Heart left ventricle (tissue), 13 donors: Measurements from ENCODE around the gene METTL22.

ENCODE experiments used
- POLR2A ChIP-seq, 2 donors: fragments of 450-650 bp; IDR thresholded peaks; one replicate each; pipeline ENCODE4 v1.6.1; 2017; ENCODE audit warnings: antibody characterized with exemption in 2 of 2, mild to moderate bottlenecking in 2 of 2, moderate library complexity in 2 of 2
- TF ChIP-seq, protein P1 (sequence below), 12 donors: fragments of 200-600 bp; sonication (generic) in 4 of 12; IDR thresholded peaks; one replicate each; pipeline versions ENCODE4 v1.5.0 to v1.8.0; 2018 to 2022; ENCODE audit warnings: antibody characterized with exemption in 12 of 12, mild to moderate bottlenecking in 5 of 12
- donor health status: ischemic (EF 13 %, LVEDD 7.1; RV severe dilation, severe dysfunction).
- donor health status: DM: no; HTN: yes; CAD: no.
- donor health status: DM: no; HTN: no; CAD: no.
- donor health status: ischemic (EF 25% LVEDD 6.9; RV normal size, moderate dysfunction).
- donor health status: ischemic (EF 25% LVEDD 5.7; RV mildly dilated, moderate dysfunction).
- donor health status: ischemic (EF 35%, LVEDD 5.7; RV mildly dilated, moderate dysfunction).
- donor health status: nonischemic (EF 11% LVEDD 7.7; RV severe dilation, severe dysfunction).
- donor health status: DM: yes; HTN: yes; CAD: no.
- donor health status: PGD.
- donor health status: ischemic (EF 29% LVEDD 5.4; RV normal size, mild dysfunction).
- donor health status: nonischemic (EF 23%, LVEDD 6.1; RV moderate dilation, normal function).

DNA sequence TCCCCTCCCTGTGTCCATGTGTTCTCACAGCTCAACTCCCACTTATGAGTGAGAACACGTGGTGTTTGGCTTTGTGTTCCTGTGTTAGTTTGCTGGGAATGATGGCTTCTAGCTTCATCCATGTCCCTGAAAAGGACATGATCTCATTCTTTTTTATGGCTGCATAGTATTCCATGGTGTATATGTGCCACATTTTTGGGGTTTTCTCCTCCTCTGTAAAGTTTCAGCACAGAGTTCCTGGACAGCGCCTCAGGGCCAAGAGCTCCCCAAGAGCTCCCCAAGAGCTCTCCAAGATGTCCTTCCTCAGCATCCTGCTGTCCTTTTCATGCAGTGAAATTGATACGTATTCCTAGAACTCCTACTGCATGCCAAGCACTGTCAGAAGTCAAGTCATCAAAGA lies 46.0 kb downstream of the METTL22 start:
- no peak for TF ChIP-seq POLR2A (IDR thresholded peaks at IDR 0.05)
- TF ChIP-seq, protein P1, sequence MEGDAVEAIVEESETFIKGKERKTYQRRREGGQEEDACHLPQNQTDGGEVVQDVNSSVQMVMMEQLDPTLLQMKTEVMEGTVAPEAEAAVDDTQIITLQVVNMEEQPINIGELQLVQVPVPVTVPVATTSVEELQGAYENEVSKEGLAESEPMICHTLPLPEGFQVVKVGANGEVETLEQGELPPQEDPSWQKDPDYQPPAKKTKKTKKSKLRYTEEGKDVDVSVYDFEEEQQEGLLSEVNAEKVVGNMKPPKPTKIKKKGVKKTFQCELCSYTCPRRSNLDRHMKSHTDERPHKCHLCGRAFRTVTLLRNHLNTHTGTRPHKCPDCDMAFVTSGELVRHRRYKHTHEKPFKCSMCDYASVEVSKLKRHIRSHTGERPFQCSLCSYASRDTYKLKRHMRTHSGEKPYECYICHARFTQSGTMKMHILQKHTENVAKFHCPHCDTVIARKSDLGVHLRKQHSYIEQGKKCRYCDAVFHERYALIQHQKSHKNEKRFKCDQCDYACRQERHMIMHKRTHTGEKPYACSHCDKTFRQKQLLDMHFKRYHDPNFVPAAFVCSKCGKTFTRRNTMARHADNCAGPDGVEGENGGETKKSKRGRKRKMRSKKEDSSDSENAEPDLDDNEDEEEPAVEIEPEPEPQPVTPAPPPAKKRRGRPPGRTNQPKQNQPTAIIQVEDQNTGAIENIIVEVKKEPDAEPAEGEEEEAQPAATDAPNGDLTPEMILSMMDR (IDR thresholded peaks at IDR 0.05), result no peak
